ENCODE results near the gene C2orf76.

Gene C2orf76

DNA sequence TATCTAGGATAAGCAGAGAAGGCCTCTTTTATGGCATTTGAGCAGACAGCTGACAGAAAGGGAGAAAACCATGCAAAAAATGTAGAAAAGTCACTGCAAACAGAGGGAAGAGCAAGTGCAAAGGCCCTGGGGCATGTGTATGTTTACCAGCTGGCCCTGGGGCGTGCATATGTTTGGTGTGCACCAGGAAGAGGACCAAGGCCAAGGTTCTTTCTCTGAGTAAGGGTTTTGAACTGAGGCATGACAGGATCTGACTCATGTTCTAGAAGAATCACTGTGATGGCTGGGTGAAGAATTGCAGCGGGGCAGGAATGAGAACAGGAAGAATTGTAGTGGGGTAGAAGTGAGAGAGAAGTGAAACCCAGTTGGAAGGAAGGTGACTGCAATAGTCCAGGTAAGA is 73.4 kb downstream of the C2orf76 start:
- DNase-seq (ENCODE audit: low read depth in 1 of 2, low spot score in 1 of 2), result no peak
- TF ChIP-seq, protein P1, sequence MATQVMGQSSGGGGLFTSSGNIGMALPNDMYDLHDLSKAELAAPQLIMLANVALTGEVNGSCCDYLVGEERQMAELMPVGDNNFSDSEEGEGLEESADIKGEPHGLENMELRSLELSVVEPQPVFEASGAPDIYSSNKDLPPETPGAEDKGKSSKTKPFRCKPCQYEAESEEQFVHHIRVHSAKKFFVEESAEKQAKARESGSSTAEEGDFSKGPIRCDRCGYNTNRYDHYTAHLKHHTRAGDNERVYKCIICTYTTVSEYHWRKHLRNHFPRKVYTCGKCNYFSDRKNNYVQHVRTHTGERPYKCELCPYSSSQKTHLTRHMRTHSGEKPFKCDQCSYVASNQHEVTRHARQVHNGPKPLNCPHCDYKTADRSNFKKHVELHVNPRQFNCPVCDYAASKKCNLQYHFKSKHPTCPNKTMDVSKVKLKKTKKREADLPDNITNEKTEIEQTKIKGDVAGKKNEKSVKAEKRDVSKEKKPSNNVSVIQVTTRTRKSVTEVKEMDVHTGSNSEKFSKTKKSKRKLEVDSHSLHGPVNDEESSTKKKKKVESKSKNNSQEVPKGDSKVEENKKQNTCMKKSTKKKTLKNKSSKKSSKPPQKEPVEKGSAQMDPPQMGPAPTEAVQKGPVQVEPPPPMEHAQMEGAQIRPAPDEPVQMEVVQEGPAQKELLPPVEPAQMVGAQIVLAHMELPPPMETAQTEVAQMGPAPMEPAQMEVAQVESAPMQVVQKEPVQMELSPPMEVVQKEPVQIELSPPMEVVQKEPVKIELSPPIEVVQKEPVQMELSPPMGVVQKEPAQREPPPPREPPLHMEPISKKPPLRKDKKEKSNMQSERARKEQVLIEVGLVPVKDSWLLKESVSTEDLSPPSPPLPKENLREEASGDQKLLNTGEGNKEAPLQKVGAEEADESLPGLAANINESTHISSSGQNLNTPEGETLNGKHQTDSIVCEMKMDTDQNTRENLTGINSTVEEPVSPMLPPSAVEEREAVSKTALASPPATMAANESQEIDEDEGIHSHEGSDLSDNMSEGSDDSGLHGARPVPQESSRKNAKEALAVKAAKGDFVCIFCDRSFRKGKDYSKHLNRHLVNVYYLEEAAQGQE (IDR thresholded peaks at IDR 0.05; ENCODE audit: insufficient replicate concordance, low read depth), result no peak
- TF ChIP-seq, protein P2, sequence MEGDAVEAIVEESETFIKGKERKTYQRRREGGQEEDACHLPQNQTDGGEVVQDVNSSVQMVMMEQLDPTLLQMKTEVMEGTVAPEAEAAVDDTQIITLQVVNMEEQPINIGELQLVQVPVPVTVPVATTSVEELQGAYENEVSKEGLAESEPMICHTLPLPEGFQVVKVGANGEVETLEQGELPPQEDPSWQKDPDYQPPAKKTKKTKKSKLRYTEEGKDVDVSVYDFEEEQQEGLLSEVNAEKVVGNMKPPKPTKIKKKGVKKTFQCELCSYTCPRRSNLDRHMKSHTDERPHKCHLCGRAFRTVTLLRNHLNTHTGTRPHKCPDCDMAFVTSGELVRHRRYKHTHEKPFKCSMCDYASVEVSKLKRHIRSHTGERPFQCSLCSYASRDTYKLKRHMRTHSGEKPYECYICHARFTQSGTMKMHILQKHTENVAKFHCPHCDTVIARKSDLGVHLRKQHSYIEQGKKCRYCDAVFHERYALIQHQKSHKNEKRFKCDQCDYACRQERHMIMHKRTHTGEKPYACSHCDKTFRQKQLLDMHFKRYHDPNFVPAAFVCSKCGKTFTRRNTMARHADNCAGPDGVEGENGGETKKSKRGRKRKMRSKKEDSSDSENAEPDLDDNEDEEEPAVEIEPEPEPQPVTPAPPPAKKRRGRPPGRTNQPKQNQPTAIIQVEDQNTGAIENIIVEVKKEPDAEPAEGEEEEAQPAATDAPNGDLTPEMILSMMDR (IDR thresholded peaks at IDR 0.05; ENCODE audit: insufficient read depth, low read length), result no peak
- TF ChIP-seq SPI1 (IDR thresholded peaks at IDR 0.05; ENCODE audit: borderline replicate concordance, low read depth) (no peak), POLR2AphosphoS5 (IDR thresholded peaks at IDR 0.05; ENCODE audit: low read depth) (no peak), GABPA (IDR thresholded peaks at IDR 0.05; ENCODE audit: low read depth) (no peak)
- Histone ChIP-seq H3K27ac (replicated peaks) (no peak overlapping the region), H3K4me3 (replicated peaks; ENCODE audit: insufficient read depth, low read length) (no peak overlapping the region), H3K27me3 (ENCODE audit: insufficient read depth, poor library complexity, severe bottlenecking) (no peaks in the 10 kb centered on the region)

DNA sequence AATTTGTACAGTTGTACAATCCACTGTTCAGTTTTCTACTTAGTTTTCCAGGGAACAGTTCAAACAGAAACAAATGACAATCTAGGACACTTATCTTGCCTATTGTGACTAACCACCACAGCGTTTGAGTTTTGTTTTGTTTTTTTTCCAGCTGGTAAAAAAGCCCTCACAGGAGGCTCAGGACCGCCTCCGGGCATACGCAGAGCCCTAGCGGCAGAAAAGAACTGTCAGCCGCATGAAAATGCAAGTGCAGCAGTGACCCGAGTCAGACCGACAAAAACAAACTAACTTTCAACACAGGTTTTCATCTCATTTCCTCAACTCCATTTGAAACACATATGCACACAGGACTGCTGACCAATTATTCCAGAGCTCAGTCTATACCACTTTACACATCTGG is 74.4 kb downstream of the C2orf76 start:
- no peak for DNase-seq (ENCODE audit: low read depth in 1 of 2, low spot score in 1 of 2)
- Histone ChIP-seq H3K27me3 (ENCODE audit: insufficient read depth, poor library complexity, severe bottlenecking) (no peaks in the 10 kb centered on the region), H3K4me3 (replicated peaks; ENCODE audit: insufficient read depth, low read length) (no peak overlapping the region), H3K27ac (replicated peaks) (no peak overlapping the region)
- TF ChIP-seq, protein P2 (IDR thresholded peaks at IDR 0.05; ENCODE audit: insufficient read depth, low read length), result no peak
- TF ChIP-seq GABPA (IDR thresholded peaks at IDR 0.05; ENCODE audit: low read depth) (no peak), SPI1 (IDR thresholded peaks at IDR 0.05; ENCODE audit: borderline replicate concordance, low read depth) (no peak), POLR2AphosphoS5 (IDR thresholded peaks at IDR 0.05; ENCODE audit: low read depth) (no peak)
- TF ChIP-seq, protein P1 (IDR thresholded peaks at IDR 0.05; ENCODE audit: insufficient replicate concordance, low read depth), result no peak

DNA sequence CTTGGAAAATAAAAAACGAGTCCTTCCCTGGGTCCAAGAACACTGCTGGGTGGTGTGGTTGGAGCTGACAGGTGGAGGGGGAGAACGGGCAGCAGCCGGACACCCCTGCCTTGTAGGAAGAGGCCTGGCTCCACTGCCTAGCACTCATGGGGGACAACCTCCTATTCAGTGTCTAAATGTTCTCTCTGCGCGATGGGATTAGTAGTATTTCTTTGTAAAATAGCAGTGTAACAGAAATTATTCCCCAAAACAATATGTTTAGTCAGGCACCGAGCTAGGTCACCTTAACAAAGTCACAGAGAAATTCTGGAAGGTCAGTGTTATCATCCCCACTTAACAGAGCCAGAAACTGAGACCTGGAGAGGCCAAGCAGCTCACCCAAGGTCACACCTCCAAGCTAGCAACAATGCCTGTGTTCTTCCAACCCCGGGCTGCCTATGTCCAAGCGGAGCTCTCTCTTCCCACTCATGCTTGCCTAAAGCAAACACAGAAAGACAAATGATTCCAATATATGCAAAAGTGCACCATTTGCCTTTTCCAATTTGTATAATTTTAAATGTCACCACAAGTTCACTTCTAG is 75.0 kb downstream of the C2orf76 start:
- no peak for DNase-seq (ENCODE audit: low read depth in 1 of 2, low spot score in 1 of 2)
- Histone ChIP-seq H3K27ac (replicated peaks) (no peak overlapping the region), H3K4me3 (replicated peaks; ENCODE audit: insufficient read depth, low read length) (no peak overlapping the region), H3K27me3 (ENCODE audit: insufficient read depth, poor library complexity, severe bottlenecking) (no peaks in the 10 kb centered on the region)
- TF ChIP-seq, protein P1 (IDR thresholded peaks at IDR 0.05; ENCODE audit: insufficient replicate concordance, low read depth), result no peak
- TF ChIP-seq SPI1 (IDR thresholded peaks at IDR 0.05; ENCODE audit: borderline replicate concordance, low read depth) (no peak), GABPA (IDR thresholded peaks at IDR 0.05; ENCODE audit: low read depth) (no peak), POLR2AphosphoS5 (IDR thresholded peaks at IDR 0.05; ENCODE audit: low read depth) (no peak)
- TF ChIP-seq, protein P2 (IDR thresholded peaks at IDR 0.05; ENCODE audit: insufficient read depth, low read length), result no peak
